GM18505 (cell line): Measurements from ENCODE around the gene STKLD1.

ENCODE experiments used
- ATAC-seq: cut with Tn5 transposase; IDR thresholded peaks from one replicate; pipeline ENCODE4 v1.9.1; 2021; ENCODE audit not compliant: unreplicated experiment
- POLR2A ChIP-seq: IDR thresholded peaks from 4 replicates; pipeline ENCODE4 v1.6.1; 2011; ENCODE audit warnings: borderline replicate concordance; ENCODE audit not compliant: insufficient read depth, insufficient read length; ENCODE audit errors: extremely low read depth

STKLD1 gene

GRCh38 chr9:133417541-133418461 lies 41.6 kb downstream of the STKLD1 start, which contains the start of gene REXO4:
REXO4 (minus strand) TSS chr9:133418010; CDS start chr9:133417844, 166 bp downstream.
- peak; percentile 57 for ATAC-seq
- TF ChIP-seq POLR2A: peak; percentile 83

- TF ChIP-seq POLR2A: no peak
- ATAC-seq: no peak
Measured at GRCh38 chr9:133419005-133419404, 42.8 kb downstream of the STKLD1 start.

GRCh38 chr9:133420392-133420827 lies 44.2 kb downstream of the STKLD1 start:
- no peak for ATAC-seq
- peak; percentile 52 for TF ChIP-seq POLR2A

GRCh38 chr9:133421615-133422542 lies 45.7 kb downstream of the STKLD1 start, which contains the start of gene ADAMTS13:
ADAMTS13 (plus strand) TSS chr9:133422367; CDS start chr9:133422444, 77 bp downstream.
- peak; percentile 48 for TF ChIP-seq POLR2A
- ATAC-seq: no peak

- no peak for ATAC-seq
- no peak for TF ChIP-seq POLR2A
Measured at GRCh38 chr9:133423216-133423615, 47.0 kb downstream of the STKLD1 start.

- TF ChIP-seq POLR2A: no peak
- ATAC-seq: no peak
Measured at GRCh38 chr9:133424187-133424586, 48.0 kb downstream of the STKLD1 start.

- no peak for TF ChIP-seq POLR2A
- ATAC-seq: no peak
Measured at GRCh38 chr9:133425049-133425632, 49.0 kb downstream of the STKLD1 start.

- no peak for TF ChIP-seq POLR2A
- ATAC-seq: no peak
Measured at GRCh38 chr9:133426011-133426410, 49.8 kb downstream of the STKLD1 start.

- TF ChIP-seq POLR2A: no peak
- ATAC-seq: no peak
Measured at GRCh38 chr9:133427658-133428348, 51.6 kb downstream of the STKLD1 start.

- no peak for TF ChIP-seq POLR2A
- no peak for ATAC-seq
Measured at GRCh38 chr9:133428617-133429101, 52.5 kb downstream of the STKLD1 start.

- ATAC-seq: no peak
- TF ChIP-seq POLR2A: no peak
Measured at GRCh38 chr9:133429214-133429613, 53.0 kb downstream of the STKLD1 start.

GRCh38 chr9:133429641-133430161 lies 53.5 kb downstream of the STKLD1 start:
- TF ChIP-seq POLR2A: no peak
- ATAC-seq: no peak

GRCh38 chr9:133430244-133430643 lies 54.1 kb downstream of the STKLD1 start:
- no peak for ATAC-seq
- TF ChIP-seq POLR2A: no peak

- no peak for TF ChIP-seq POLR2A
Measured at GRCh38 chr9:133433351-133433843, 57.2 kb downstream of the STKLD1 start.

More at GRCh38 chr9:133433351-133433843, 57.2 kb downstream of the STKLD1 start:
- no peak for ATAC-seq
